HEK293T (cell line): ENCODE results near the gene ABI3BP.

ENCODE experiments used
- CTCF ChIA-PET: fragments of 350-600 bp; formaldehyde crosslinking; extraction: SDS; loops from one replicate; lab custom pipeline; 2021; ENCODE audit warnings: antibody characterized with exemption, inconsistent platforms; lab: Yijun Ruan, JAX
- POLR2A ChIA-PET: fragments of 350-600 bp; formaldehyde crosslinking; extraction: SDS; loops from one replicate; lab custom pipeline; 2020; ENCODE audit warnings: antibody characterized with exemption, inconsistent platforms; lab: Yijun Ruan, JAX
- DNase-seq: peaks from one replicate; pipeline ENCODE4 v3.0.0; 2012; ENCODE audit warnings: mixed read lengths; ENCODE audit errors: extremely low spot score
- ARNT ChIP-seq: fragments of 450-650 bp; IDR thresholded peaks from 2 replicates; pipeline ENCODE4 v1.6.1; 2017; ENCODE audit warnings: mild to moderate bottlenecking
- BHLHE40 ChIP-seq: fragments of 450-650 bp; IDR thresholded peaks from 2 replicates; pipeline ENCODE4 v1.6.1; 2016; ENCODE audit warnings: mild to moderate bottlenecking, moderate library complexity, borderline replicate concordance
- CTBP1 ChIP-seq: fragments of 450-650 bp; IDR thresholded peaks from 2 replicates; pipeline ENCODE4 v1.6.1; 2016; ENCODE audit warnings: borderline replicate concordance
- ELF4 ChIP-seq: fragments of 450-650 bp; IDR thresholded peaks from 2 replicates; pipeline ENCODE4 v1.6.1; 2017; ENCODE audit warnings: antibody characterized with exemption
- FOXA1 ChIP-seq: fragments of 450-650 bp; IDR thresholded peaks from 2 replicates; pipeline ENCODE4 v1.6.1; 2016; ENCODE audit warnings: mild to moderate bottlenecking
- FOXK2 ChIP-seq: fragments of 450-650 bp; IDR thresholded peaks from 2 replicates; pipeline ENCODE4 v1.6.1; 2016; ENCODE audit warnings: mild to moderate bottlenecking
- FOXM1 ChIP-seq: fragments of 450-650 bp; IDR thresholded peaks from 2 replicates; pipeline ENCODE4 v1.6.1; 2017; ENCODE audit warnings: mild to moderate bottlenecking, borderline replicate concordance
- HDGF ChIP-seq: fragments of 450-650 bp; IDR thresholded peaks from 2 replicates; pipeline ENCODE4 v1.6.1; 2017; ENCODE audit warnings: antibody characterized with exemption, borderline replicate concordance
- L3MBTL2 ChIP-seq: fragments of 450-650 bp; conservative IDR thresholded peaks from 2 replicates; pipeline ENCODE4 v1.6.1; 2016; ENCODE audit warnings: mild to moderate bottlenecking
- LEF1 ChIP-seq: fragments of 450-650 bp; IDR thresholded peaks from 2 replicates; pipeline ENCODE4 v1.6.1; 2017; ENCODE audit warnings: mild to moderate bottlenecking, borderline replicate concordance
- NFRKB ChIP-seq: fragments of 450-650 bp; IDR thresholded peaks from 2 replicates; pipeline ENCODE4 v1.6.1; 2016; ENCODE audit warnings: mild to moderate bottlenecking, moderate library complexity
- PKNOX1 ChIP-seq: fragments of 450-650 bp; IDR thresholded peaks from 2 replicates; pipeline ENCODE4 v1.6.1; 2016
- SP1 ChIP-seq: fragments of 450-650 bp; IDR thresholded peaks from 2 replicates; pipeline ENCODE4 v1.6.1; 2017
- SUZ12 ChIP-seq: fragments of 450-650 bp; IDR thresholded peaks from 2 replicates; pipeline ENCODE4 v1.6.1; 2016; ENCODE audit warnings: mild to moderate bottlenecking
- TARDBP ChIP-seq: fragments of 450-650 bp; IDR thresholded peaks from 2 replicates; pipeline ENCODE4 v1.6.1; 2016
- ZNF384 ChIP-seq: fragments of 450-650 bp; IDR thresholded peaks from 2 replicates; pipeline ENCODE4 v1.6.1; 2016

ABI3BP gene

GRCh38 chr3:100941041-100941440, 52.2 kb downstream of the ABI3BP start:
- DNase-seq: no peak
- TF ChIP-seq PKNOX1 (no peak), TARDBP (no peak), NFRKB (no peak), HDGF (no peak), LEF1 (no peak), SUZ12 (no peak), FOXK2 (no peak), BHLHE40 (no peak), L3MBTL2 (no peak), ZNF384 (no peak), ELF4 (no peak), CTBP1 (no peak), FOXM1 (no peak), ARNT (no peak), SP1 (no peak), FOXA1 (no peak)
- CTCF ChIA-PET: no interaction called here
- POLR2A ChIA-PET: no interaction called here

GRCh38 chr3:100936931-100937330, 56.3 kb downstream of the ABI3BP start:
- POLR2A ChIA-PET: no interaction called here
- TF ChIP-seq SUZ12 (no peak), FOXK2 (no peak), L3MBTL2 (no peak), ELF4 (no peak), HDGF (no peak), BHLHE40 (no peak), LEF1 (no peak), ARNT (no peak), FOXM1 (no peak), PKNOX1 (no peak)
- CTCF ChIA-PET: interaction anchor here (0.5 kb wide), 1 partner anchor 44 kb away, joined by 3 read pairs; no protein-coding TSS in a partner anchor

GRCh38 chr3:100932491-100932890, 60.7 kb downstream of the ABI3BP start:
- DNase-seq: no peak
- ChIA-PET POLR2A (no interaction called here), CTCF (interaction anchor here (0.6 kb wide), 1 partner anchor 470 kb away, joined by 7 read pairs; no protein-coding TSS in a partner anchor)
- TF ChIP-seq CTBP1: no peak
- no peak for TF ChIP-seq ZNF384
- no peak for TF ChIP-seq LEF1
- no peak for TF ChIP-seq SP1
- no peak for TF ChIP-seq ARNT
- TF ChIP-seq ELF4: no peak
- no peak for TF ChIP-seq PKNOX1
- TF ChIP-seq SUZ12: no peak
- TF ChIP-seq L3MBTL2: no peak

More at GRCh38 chr3:100936931-100937330, 56.3 kb downstream of the ABI3BP start:
- DNase-seq: no peak

- DNase-seq: no peak
- POLR2A ChIA-PET: no interaction called here
- TF ChIP-seq FOXK2: no peak
- TF ChIP-seq SUZ12: no peak
- TF ChIP-seq L3MBTL2: no peak
- no peak for TF ChIP-seq SP1
- no peak for TF ChIP-seq CTBP1
- TF ChIP-seq BHLHE40: no peak
- no peak for TF ChIP-seq PKNOX1
- TF ChIP-seq FOXM1: no peak
- no peak for TF ChIP-seq HDGF
- no peak for TF ChIP-seq TARDBP
- no peak for TF ChIP-seq NFRKB
- TF ChIP-seq FOXA1: no peak
- CTCF ChIA-PET: no interaction called here
Measured at GRCh38 chr3:100928638-100929428, 64.4 kb downstream of the ABI3BP start.

GRCh38 chr3:100927775-100928174, 65.4 kb downstream of the ABI3BP start:
- ChIA-PET CTCF (no interaction called here), POLR2A (no interaction called here)
- no peak for DNase-seq
- no peak for TF ChIP-seq SUZ12
- no peak for TF ChIP-seq FOXA1
- no peak for TF ChIP-seq HDGF
- TF ChIP-seq TARDBP: no peak
- TF ChIP-seq ELF4: no peak
- TF ChIP-seq PKNOX1: no peak
- no peak for TF ChIP-seq ARNT
